ENCODE results near the gene IL17RB.

- TF ChIP-seq CTCF (IDR thresholded peaks at IDR 0.05): no peak
- TF ChIP-seq POLR2A (IDR thresholded peaks at IDR 0.05): no peak
- no peak for TF ChIP-seq POLR2AphosphoS5 (IDR thresholded peaks at IDR 0.05; ENCODE audit: insufficient read depth in 1 of 2, low read depth in 1 of 2)
Observed at GRCh38 chr3:53863145-53863544, 16.8 kb downstream of the IL17RB start.
